GM18526 (cell line): ENCODE measurements around the gene AKT2.

Experiments
- POLR2A ChIP-seq: IDR thresholded peaks from 3 replicates; pipeline ENCODE4 v1.6.1; 2011; ENCODE audit not compliant: insufficient read length; ENCODE audit errors: extremely low read depth

Gene AKT2

DNA sequence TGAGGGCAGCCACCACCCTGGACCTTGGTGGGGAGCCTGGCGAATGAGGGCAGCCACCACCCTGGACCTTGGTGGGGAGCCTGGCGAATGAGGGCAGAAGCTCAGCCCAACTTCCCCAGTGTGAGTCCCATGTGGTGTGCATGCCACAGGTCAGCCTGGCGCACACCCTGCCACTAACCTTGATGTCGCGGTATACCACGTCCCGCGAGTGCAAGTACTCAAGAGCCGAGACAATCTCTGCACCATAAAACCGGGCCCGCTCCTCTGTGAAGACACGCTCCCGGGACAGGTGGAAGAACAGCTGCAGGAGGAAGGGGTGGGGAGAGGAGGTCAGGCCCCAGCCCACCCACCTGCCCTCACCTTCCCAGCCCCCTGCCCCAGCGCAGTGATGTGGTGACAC lies 47.4 kb downstream of the AKT2 start:
- no peak for TF ChIP-seq POLR2A

DNA sequence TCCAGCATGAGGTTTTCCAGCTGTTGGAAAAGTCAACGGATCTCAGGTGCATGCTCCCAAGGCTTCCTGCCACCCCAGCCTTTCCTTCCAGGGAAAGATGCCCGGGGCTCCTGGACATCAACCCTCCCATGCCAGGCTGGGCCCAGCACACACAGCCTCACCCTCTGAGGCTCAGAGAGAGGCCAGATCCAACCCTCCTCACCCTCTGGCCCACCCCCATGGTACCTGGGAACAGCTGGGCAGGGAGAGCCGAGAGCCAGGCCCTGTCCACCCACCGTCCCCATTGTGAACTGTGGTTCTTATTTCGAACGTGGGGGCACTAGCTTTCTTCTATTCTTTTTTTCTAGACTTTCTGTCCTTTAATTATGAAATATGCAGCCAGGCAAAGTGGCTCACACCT lies 48.8 kb downstream of the AKT2 start:
- no peak for TF ChIP-seq POLR2A

DNA sequence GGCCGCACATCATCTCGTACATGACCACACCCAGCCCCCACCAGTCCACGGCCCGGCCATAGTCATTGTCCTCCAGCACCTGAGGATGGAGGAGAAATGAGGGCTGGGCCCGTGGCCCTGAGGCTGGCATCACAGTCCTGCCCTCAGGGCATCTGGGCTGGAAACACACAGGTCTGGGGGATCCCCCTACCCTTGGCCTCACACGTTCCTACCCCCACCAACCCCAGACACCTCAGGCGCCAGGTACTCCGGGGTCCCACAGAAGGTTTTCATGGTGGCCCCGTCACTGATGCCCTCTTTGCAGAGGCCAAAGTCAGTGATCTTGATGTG lies 49.2 kb downstream of the AKT2 start:
- TF ChIP-seq POLR2A, result no peak

DNA sequence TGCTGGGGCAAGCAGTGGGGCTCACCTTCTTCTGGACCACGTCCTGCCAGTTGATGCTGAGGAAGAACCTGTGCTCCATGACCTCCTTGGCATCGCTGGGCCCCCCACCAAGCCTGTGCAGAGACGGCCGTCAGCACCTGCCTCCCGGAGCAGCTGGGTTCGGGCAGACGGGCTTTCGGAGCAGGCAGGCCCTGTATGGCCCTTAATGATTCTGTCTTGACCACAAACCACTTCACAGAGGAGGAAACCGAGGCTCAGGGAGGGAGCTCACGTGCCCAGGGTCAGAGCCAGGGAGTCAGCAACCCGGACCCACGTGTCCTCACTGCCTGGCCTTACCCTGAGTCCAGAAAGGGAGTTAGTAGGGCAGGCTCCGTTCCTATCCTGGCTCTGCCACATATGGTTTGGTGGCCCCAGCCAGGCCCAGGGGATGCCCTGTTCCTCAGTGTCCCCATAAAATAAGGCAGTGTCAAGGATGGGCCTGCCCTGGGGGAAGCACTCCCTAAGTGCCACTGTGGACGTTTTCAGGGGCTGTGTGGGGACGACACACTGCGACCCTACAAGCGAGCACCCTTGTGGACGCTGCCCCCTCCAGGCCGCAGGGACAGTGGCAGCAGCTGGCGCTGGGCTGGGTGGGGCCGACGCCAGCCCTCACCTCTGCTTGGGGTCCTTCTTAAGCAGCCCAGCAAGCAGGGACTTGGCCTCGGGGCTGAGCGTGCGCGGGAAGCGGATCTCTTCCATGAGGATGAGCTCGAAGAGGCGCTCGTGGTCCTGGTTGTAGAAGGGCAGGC lies 49.7 kb downstream of the AKT2 start:
- no peak for TF ChIP-seq POLR2A

DNA sequence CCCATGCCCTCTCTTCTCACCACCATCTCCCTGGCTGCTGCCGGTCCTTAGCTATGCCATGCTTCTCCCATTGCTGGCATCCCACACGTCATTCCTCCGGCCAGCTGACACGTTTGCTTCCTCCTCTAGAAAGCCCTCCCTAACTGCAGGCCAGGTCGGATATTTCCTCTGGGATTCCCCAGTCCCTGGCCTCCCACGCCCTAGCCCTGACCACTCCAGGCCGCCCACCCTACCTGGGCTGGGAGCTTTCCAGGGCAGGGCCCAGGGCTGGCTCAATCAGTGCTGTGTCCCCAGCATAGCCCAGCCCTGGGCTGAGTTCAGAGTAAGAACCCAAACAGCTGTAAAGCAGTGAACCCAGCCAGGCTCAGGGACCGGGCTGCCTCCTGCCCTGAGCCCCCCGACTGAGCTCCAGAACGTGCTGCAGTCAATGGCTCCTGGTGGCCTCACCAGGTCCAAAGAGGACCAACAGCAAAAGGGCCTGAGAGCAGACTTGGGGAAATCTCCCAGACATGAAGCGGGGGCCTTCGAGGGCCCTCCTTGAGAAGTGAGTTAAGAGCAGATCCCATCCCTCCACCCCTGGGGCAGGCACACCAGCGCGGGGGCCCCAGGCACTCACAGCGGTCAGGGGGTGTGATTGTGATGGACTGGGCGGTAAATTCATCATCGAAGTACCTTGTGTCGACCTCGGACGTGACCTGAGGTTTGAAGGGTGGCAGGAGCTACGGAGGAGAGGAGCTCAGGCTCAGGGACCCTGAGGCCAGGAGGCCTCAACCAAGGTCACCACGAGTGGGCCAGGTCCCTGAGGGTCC lies 50.5 kb downstream of the AKT2 start:
- no peak for TF ChIP-seq POLR2A

DNA sequence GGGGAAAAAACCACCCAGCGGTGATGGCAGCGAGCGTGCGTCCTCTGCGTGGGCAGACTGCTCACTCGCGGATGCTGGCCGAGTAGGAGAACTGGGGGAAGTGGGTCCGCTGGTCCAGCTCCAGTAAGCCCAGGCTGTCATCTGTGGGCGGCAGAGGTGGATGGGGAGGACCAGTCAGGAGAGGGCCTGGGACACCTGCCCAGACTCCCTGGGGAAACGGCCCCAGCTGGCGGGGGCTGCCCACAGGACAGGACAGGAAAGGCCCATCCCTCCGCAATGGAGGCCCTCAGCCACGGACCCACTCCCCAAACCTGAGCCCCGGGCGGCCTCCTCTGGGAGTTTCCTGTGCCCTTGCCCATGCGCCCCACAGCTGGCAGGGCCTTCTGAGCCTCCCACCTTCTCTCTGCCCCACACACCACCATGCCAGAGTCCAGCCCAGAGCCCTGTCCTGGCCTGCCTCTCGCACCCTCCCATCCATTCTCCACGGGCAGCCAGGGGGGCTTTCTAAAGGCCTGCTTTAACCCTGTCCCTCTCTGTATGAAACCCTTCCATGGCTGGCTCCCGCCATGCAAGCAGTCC lies 51.2 kb downstream of the AKT2 start:
- TF ChIP-seq POLR2A, result no peak

DNA sequence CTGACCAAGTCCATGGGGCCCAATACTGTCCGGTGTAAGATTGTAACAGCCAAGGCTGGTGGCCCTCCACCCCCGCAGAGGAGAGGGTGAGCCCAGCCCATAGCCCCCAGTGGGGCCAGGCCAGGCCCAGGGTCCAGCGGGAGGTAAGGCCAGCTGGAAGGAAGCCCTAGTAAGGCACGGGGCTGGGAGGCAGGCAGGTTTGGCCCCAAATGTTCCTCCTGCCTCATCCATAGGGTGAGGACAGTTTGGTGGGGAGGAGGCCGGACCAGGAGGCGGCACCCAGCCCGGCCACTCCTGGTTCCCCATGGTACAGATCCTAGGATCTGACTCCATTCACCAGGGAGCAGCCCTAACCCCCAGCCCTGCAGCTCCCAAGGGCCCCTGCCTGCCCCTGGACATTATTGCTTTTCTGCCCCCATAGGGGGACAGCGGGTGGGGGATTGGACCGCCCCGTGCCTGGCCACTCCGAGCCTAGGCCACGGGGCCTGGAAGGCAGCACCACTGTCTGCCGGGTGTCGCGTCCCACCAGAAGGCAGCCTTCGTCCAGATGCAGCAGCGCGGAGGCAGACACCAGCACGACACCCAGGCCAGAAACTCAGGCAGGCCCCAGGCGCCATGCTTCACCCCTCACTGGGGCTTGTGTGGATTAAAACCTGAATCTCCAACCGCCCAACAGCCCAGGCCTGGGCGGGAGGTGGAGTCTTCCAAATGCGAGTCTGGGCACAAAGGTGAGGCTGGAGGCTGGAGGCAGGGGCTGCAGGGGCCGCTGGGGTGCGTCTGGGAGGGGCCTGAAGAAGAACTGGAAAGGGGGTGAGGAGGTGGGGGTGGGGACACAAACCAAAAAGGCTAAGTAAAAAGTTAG lies 52.0 kb downstream of the AKT2 start:
- no peak for TF ChIP-seq POLR2A

DNA sequence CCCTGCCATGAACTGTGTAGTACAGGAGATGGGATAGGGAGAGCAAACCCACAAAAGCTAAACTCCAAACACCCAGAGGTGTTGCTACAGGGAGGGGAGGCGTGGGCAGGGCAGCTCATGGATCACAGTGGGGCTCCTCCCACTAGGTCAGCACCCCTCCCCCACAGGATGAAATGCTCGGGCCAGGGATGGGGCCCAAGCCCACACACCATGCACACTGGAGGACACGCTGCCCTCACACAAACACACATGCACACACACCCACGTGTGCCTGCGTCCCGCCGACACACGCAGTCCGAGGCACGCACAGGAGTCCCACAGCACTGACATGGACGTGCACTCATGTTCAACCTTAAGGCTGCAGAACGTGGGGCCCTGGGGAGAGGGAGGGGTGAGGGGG lies 52.7 kb downstream of the AKT2 start:
- no peak for TF ChIP-seq POLR2A

DNA sequence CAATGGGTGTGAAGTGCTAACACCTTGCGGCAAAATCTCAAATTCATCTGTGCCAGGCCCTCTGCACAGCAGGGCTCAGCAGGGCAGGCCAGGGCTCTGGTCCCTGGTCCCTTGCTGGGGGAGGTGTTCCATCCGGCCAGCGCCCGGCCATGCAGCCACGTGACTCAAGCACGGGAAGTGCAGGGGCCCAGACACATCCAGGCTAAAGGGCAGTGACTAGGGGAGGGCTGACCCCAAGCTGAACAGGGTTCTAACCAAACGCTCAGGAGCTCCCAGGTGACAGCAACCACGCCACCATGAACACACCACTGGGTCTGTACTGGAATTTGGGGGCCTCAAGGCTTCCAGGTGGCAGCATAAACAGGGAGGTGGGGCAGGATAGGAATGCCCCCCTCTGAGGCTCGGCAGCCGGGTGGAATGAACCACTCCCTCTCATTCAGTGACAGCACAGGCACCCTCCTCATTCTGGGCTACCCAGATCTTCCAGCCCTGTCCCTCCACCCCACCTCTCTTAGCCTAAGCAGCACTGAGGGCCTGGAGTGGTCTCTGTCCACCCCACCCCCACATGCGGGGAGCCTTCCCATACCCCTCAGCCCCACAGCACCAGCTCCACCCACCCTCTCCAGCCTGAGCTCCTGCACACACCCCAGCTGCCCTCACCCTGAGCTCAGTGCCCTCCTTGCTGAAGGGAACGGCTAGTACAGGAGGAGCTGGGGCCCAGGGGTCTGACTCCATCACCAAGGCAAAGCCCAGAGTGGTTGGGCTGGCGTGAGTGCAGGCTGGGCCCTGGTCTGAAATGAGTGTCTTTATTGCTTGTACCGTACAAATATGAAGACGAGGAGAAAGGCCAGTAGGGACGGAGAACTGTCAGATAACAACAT lies 53.4 kb downstream of the AKT2 start:
- TF ChIP-seq POLR2A, result no peak

DNA sequence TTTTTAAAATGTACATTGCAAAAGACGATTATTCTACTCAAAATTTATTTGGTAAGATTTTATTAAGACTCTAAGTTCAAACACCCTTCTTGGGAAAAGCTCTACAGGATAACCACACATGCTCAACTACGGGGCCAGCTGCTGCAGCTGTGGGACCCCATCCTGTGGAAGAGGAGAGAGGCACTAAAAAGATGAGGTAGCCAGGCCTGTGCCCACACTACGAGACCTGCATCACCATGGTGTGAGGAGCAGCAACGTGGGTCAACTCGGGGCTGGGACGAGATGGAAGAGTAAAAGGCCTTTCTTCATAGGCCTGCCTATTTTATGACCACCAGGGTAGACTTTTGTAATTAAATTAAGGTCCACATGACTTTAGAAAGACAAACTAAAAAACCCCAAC lies 54.1 kb downstream of the AKT2 start:
- no peak for TF ChIP-seq POLR2A

DNA sequence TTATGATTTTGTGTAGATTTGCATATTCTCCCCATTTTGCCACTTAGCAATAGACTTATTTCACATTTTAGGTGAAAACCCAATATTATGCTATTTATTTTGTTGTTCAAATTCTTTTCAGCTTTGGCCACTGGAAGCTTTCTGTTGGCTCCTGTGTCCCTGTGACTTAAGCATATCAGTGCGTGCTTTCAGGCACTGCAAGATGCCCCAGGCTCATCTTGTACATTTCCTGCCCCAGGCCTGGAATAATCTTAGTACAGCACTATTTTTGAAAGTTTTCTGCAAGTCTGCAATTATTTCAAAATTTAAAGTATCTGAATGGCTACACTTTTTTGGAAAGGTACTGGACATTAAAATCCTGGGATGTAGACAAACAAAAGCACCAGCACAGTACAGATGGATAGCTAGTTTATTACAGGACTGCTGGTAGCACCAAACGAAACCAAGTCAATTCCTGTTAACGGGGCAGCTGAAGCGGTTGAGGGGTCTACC lies 55.2 kb downstream of the AKT2 start:
- no peak for TF ChIP-seq POLR2A

DNA sequence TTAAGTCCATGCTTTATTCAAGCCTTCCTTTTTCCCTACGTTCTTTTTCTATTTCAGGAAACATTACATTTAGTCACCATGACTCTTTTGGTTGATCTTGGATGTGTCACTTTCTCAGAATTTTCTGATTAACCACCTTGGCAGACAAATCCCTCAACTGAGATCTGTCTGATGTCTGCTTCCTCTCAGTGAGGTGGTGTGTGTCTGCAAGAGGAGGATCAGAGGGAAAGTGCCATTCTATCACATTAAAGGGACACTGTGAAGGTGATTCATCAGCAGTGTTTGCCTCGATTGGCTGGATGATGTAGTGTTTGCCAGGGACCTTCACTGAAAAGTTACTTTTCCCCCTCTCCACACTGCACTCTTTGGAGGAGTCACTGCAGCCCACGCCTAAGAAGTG lies 55.7 kb downstream of the AKT2 start:
- no peak for TF ChIP-seq POLR2A

DNA sequence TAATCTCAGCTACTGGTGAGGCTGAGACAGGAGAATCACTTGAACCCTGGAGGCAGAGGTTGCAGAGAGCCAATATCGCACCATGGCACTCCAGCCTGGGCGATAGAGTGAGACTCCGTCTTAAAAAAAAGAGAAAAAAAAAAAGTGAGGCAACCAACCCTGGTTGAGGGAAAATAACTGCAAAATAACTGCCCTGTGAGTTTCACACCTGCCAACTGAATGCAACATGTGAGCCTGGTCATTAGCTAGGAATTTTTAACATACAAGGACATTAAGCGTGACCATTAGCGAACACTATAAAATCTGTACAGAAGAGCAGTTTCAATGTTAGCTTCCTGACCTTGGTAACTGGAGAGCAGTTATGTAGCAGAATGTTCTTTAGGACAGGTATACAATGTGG lies 56.3 kb downstream of the AKT2 start:
- no peak for TF ChIP-seq POLR2A

DNA sequence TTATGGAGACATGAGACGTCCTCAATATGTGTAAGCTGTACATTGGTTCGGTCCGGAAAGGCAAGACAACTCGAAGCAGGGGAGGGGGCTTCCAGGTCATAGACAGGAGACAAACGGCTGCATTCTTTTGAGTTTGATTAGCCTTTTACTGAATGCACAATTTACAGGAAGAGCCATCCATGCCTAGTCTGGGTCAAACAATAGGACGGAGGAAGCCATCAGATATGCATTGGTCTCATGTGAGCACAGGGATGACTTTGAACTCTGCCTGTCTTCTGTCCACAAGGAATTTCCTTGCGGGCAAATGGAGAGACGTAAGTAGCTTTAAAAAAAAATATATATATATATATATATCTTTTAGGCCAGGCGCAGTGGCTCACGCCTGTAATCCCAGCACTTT lies 56.8 kb downstream of the AKT2 start:
- no peak for TF ChIP-seq POLR2A
